Measurements from ENCODE around the gene MRPS18C.
"Not testable (repeated sequence)": the region's sequence is repeated elsewhere in the genome, so short reads cannot be mapped to it uniquely, and the experiment has no call there.

Gene MRPS18C

GRCh38 chr4:83501671-83502070 lies 45.8 kb downstream of the MRPS18C start:
- not testable (repeated sequence) for DNase-seq

- no peak for DNase-seq
These were observed 48.1 kb downstream of the MRPS18C start for GRCh38 chr4:83503974-83504373.

- no peak for DNase-seq
These were observed 48.6 kb downstream of the MRPS18C start for GRCh38 chr4:83504503-83504902.

GRCh38 chr4:83504996-83505395 lies 49.1 kb downstream of the MRPS18C start:
- DNase-seq = no peak

DNA sequence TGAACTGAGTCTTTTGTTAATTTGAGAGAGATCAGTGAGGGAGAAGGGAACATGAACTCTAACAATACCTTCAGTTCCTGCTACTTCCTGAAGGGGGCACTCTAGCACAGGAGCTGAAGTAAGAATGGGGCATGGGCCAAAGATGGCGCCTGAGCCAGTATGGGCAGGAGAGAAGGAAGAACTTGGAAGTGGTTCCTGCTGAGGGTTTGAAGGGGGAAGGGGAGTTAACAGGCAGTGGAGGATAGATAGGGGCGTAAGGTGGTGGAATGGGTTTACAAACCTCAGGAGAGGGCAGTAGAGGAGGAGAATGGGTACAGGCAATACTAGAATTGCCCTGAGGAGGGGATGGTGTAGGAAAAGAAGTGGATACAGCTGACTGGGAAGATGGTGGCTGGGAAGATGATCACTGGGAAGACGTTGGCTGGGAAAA lies 53.3 kb downstream of the MRPS18C start:
- DNase-seq = peak; percentile 54

- DNase-seq = no peak
These were observed 54.6 kb downstream of the MRPS18C start for GRCh38 chr4:83510442-83510841.
